Measurements from ENCODE around the gene RUSC2.
"Not testable (repeated sequence)": the region's sequence is repeated elsewhere in the genome, so short reads cannot be mapped to it uniquely, and the experiment has no call there.

RUSC2 gene, protein sequence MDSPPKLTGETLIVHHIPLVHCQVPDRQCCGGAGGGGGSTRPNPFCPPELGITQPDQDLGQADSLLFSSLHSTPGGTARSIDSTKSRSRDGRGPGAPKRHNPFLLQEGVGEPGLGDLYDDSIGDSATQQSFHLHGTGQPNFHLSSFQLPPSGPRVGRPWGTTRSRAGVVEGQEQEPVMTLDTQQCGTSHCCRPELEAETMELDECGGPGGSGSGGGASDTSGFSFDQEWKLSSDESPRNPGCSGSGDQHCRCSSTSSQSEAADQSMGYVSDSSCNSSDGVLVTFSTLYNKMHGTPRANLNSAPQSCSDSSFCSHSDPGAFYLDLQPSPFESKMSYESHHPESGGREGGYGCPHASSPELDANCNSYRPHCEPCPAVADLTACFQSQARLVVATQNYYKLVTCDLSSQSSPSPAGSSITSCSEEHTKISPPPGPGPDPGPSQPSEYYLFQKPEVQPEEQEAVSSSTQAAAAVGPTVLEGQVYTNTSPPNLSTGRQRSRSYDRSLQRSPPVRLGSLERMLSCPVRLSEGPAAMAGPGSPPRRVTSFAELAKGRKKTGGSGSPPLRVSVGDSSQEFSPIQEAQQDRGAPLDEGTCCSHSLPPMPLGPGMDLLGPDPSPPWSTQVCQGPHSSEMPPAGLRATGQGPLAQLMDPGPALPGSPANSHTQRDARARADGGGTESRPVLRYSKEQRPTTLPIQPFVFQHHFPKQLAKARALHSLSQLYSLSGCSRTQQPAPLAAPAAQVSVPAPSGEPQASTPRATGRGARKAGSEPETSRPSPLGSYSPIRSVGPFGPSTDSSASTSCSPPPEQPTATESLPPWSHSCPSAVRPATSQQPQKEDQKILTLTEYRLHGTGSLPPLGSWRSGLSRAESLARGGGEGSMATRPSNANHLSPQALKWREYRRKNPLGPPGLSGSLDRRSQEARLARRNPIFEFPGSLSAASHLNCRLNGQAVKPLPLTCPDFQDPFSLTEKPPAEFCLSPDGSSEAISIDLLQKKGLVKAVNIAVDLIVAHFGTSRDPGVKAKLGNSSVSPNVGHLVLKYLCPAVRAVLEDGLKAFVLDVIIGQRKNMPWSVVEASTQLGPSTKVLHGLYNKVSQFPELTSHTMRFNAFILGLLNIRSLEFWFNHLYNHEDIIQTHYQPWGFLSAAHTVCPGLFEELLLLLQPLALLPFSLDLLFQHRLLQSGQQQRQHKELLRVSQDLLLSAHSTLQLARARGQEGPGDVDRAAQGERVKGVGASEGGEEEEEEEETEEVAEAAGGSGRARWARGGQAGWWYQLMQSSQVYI (N-terminal part only)

DNA sequence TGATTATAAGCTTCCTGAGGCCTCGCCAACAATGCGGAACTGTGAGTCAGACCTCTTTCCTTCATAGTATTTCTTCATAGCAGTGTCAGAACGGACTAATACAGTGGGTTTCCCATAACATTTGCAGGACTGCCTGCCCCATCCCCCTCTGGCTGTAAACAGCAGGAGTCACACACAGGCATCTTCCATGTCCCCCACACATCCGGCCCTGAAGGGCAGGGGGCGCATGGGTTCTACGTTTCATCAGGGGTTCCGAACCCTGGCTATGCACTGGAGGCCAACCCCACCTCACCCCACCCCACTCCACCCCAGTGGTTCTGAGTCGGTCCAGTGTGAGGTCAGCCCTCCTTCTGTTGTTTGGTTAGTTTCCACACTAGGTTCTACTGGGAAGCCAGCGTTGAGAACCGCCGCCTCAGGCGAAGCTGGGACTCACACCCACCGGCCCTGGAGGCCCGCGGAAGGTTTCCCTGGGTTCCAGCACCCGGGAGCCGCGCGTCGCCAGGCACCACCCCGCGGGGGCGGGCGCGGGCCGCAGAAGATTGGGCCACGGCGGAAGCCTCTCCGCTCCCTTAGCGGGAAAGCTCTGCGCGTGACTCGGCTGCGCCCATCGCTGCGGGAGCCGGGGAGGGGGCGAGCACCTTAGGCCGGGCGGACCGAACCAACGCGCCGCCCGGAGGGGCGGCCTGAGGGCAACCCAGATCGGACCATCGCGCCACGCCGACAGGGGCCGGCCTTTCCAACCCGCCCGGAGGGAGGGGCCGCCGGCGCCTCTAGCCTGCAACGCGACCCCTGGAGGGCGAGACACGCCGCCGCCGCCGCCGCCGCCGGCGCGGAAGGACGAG lies at the start of gene RUSC2:
Gene RUSC2 (plus strand): TSS at position 799 of the 842 bp plus-strand sequence. CDS start 56,411 bp downstream, outside the sequence.
- in situ Hi-C loops (cut with MboI; ENCODE audit: low sequenced_read_pairs): no loop called here

DNA sequence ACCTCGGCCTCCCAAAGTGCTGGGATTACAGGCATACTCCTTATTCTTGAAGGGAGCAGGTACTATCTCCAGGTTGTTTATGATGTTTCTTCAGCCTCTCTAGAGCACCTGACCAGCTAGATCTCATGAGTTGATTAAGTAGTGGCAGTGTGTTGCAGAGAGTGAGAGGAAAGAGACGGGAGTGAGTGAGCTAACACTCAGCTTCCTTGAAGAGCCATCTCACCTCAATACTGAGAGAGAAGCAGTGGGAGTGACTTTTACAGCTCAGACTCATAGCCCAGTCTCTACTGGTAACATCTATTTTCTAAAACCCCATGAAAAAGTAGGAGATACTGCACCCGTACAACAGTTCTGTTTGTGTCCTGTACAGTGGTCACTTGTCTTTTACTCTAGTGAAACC lies 43.9 kb upstream of the RUSC2 start:
- in situ Hi-C loops (cut with MboI; ENCODE audit: low sequenced_read_pairs): no loop called here

DNA sequence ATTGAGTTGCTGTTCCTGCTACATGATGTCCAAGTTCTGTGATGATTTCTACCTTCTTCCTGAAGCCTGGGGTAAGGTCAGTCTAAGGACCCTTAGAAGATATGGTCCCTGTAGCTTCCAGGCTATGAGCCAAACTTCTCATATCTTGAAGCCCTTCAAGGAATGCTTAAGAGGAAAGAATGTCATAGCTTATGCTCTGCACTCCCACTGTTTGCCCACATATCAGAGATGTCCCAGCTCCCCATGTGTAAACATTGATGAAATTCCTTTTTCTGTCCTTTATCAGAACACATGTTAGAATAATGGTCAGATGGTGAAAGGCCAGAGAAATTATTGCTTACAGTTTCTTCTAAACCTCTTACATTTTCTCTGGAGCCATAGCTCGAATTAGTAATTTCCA lies 41.4 kb upstream of the RUSC2 start:
- in situ Hi-C loops (cut with MboI; ENCODE audit: low sequenced_read_pairs): no loop called here

DNA sequence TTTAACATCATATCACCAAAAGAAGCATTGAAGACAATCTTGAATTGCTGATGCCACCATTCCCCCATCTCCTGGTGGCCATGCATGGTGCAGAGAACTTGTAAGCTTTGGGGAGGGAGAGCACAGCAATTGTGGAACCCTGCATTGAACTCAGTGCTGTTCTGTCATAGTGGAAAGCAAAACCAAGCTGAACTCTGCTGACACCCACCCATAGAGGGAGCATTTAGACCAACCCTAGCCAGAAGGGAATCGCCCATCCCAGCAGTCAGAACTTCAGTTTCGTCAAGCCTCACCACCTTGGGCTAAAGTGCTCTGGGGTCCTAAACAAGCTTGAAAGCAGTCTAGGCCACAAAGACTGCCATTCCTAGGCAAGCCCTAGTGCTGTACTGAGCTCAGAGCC lies 37.4 kb upstream of the RUSC2 start:
- in situ Hi-C loops (cut with MboI; ENCODE audit: low sequenced_read_pairs): no loop called here

DNA sequence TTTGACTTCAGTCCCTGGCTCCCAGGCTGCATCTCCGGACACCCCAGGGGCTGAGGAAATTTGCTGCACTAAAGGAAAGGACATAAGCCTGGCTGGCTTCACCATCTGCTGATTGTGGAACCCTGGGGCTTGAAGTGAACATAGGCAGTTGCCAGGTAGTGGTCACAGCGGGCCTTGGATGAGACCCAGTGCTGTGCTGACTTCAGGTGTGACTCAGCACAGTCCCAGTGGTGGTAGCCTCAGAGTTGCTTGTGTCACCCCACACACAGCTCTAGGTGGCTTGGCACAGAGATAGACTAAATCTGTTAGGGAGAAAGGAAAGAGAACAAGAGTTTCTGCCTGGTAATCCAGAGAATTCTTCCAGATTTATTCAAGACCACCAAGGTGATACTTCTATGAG lies 36.1 kb upstream of the RUSC2 start:
- in situ Hi-C loops (cut with MboI; ENCODE audit: low sequenced_read_pairs): no loop called here

GRCh38 chr9:35464141-35465025 lies 25.5 kb upstream of the RUSC2 start:
- in situ Hi-C loops (cut with MboI; ENCODE audit: low sequenced_read_pairs): no loop called here

GRCh38 chr9:35470340-35470739 lies 19.6 kb upstream of the RUSC2 start:
- in situ Hi-C loops (cut with MboI; ENCODE audit: low sequenced_read_pairs): no loop called here

DNA sequence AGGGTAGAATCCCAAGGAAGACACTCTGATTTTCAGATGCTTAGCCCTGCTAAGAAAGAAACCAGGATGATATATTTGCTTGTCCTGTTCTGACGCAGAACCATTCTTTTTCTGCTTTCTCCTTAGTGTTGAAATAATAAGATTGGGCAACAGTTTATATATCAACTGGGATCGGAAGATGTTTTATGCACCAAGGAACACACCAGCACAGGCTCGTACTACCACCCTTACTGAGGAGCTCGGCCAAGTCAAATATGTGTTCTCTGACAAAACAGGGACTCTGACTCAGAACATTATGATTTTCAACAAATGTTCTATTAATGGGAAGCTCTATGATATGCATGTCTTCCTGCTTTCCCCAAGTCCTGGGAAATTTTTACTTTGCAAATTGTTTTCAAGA lies 19.0 kb upstream of the RUSC2 start:
- in situ Hi-C loops (cut with MboI; ENCODE audit: low sequenced_read_pairs): no loop called here

- in situ Hi-C loops (cut with MboI; ENCODE audit: low sequenced_read_pairs): no loop called here
Observed at GRCh38 chr9:35476596-35476995, 13.3 kb upstream of the RUSC2 start.

DNA sequence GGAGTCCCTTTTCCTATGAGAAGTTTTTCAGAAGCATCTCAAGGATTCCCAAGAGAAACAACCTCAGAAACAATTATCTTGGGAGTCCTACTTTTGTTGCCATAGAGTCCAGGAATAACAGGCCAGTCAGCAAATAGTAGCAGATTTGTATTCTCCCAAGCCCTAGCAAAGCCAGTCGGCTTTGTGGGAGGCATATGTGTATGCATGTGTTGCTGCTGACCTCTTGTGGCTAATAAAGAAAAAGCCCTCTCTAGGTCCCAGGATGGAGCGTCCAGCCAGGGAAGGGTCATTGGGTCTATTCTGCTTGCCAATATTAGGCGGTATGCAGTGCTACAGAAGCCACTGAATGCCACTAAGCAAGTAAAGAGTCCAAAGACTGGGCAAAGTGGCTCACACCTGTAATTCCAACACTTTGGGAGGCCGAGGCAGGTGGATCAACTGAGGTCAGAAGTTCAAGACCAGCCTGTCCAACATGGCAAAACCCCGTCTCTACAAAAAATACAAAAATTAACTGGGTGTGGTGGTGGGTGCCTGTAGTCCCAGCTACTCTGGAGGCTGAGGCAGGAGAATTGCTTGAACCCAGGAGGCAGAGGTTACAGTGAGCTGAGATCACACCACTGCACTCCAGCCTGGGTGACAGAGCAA lies 12.6 kb upstream of the RUSC2 start:
- in situ Hi-C loops (cut with MboI; ENCODE audit: low sequenced_read_pairs): not testable (repeated sequence)

DNA sequence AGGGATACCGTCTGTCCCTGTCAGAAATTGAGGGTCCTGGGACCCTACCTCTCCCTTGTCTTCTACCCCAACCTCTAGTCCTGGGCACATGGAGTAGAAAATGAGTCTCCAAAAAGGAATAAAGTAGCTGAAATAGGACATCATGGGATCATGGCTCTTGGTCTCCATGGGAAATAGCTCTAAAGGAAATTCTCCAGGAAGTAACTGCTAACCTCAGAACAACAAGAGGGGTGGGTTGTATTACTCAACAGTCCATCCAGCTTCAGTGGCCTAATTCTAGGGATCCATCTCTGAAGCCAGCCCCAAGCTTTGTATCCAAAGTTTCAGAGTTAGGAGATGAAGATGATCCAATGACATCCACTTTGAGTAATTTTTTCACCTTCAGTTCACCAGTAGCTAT lies 11.0 kb upstream of the RUSC2 start:
- in situ Hi-C loops (cut with MboI; ENCODE audit: low sequenced_read_pairs): no loop called here

GRCh38 chr9:35481347-35481975 lies 8.4 kb upstream of the RUSC2 start:
- in situ Hi-C loops (cut with MboI; ENCODE audit: low sequenced_read_pairs): no loop called here

GRCh38 chr9:35482071-35482470 lies 7.8 kb upstream of the RUSC2 start:
- in situ Hi-C loops (cut with MboI; ENCODE audit: low sequenced_read_pairs): no loop called here

DNA sequence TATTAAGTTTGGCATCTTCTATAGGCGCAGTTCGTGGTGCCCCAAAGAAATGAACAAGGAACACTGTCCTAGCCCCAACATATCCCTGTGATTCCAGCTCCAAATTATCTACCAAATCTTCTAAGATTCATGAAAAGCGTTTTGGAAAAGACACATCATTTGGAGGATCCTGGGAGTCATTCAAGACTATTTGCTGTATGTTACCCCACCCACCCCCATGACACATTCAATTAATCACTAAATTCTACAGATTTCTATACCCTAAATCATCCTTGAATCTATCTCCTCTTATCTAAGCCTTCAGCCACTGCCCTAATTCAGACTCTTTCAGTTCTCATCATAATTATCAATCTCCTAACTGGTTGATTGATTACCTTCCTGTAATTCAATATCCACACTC lies 5.5 kb upstream of the RUSC2 start:
- in situ Hi-C loops (cut with MboI; ENCODE audit: low sequenced_read_pairs): no loop called here

GRCh38 chr9:35487081-35487480 lies 2.8 kb upstream of the RUSC2 start:
- in situ Hi-C loops (cut with MboI; ENCODE audit: low sequenced_read_pairs): no loop called here

DNA sequence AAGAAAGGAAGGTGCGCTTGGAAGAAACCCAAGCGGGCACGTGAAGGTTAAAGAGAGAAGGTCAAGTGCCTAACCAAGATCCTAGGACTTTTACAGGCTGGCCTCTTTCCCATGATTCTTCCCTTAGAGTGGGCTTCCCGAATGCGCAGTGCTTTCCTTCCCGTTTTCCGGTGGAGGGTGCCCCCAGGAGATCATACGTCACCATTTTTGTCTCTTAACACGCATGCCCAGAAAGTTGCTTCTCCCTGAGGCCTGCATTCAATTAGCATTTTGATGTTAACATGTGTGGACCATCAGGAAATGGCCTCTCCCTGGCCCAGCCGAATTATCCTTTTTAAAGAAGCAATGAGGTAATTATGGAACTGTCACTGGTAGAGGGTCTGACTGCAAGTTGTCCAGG lies 1.9 kb upstream of the RUSC2 start:
- in situ Hi-C loops (cut with MboI; ENCODE audit: low sequenced_read_pairs): no loop called here

DNA sequence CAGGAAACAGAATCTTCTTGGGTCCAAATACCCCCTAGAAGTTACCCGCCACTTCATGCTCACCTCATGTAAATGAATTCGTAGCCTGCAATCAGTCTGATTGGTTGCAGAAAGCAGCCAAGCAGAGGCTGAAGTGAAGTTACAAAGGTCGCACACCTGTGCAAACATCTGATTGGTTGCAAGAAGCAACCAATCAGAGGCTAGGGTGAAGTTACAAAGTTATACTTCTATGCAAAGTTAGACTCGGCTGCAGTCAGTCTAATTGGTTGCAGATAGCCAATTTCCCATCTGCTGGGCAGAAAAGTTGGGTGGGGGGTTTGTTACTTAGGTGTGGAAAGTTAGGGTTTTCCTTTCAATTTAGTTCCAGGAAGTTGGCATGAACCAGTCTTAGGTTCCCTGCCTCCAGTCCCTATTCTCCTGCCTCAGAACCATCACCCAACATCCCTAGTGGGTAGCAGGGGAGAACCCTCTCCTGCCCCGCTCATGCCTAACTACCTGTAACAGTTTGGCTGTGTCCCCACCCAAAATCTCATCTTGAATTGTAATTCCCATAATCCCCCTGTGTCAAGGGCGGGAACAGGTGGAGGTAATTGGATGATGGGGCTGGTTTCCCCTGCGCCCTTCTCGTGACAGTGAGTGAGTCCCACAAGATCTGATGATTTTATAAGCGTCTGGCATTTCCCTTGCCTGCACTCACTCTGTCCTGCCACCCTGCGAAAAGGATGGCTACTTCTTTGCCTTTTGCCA lies 1.2 kb upstream of the RUSC2 start:
- in situ Hi-C loops (cut with MboI; ENCODE audit: low sequenced_read_pairs): no loop called here

Measured in HL-60/S4 treated with phorbol 12-myristate 13-acetate at 8.2 ng/mL for 4 days and 3 days (cell line).